ENCODE measurements around the gene EPS15. TPM values are rescaled to one million over a fixed set of nuclear protein-coding genes. Genes with fewer than 3 reads are reported as not detected.
A peak's percentile ranks its signal among the peaks of the same experiment; 100 is the strongest.
"Not testable (repeated sequence)": the region's sequence is repeated elsewhere in the genome, so short reads cannot be mapped to it uniquely, and the experiment has no call there.

Gene EPS15
- total RNA-seq, 3 donors from 2014 or later = 39.7 to 51.8 (median 51.4) TPM

DNA sequence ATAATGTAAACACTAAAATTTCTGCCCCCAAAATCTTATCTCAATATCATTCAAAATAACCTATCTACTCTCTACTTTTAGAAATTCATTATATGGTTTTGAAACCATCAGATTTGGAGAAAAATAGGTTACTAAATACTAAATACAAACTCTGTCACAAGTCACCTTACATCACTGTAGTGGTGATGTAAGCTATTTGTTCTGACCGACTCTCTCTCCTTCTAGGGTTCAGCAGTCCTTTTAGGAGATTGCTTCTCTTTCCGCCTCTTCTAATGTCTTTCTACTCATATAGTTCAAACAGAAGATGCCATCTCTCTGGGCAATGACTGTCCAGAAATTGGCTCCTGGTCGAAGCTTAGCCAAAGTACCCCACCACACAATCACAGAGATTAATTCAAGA is 93.1 kb downstream of the EPS15 start:
- Mint-ChIP-seq H3K4me3 (no peak overlapping the region), H3K4me1 (ENCODE audit: low read depth) (peaks cover 14% of the 10 kb centered on the region), H3K36me3 (ENCODE audit: insufficient read depth) (peaks cover 40% of the 10 kb centered on the region), H3K27me3 (ENCODE audit: low read depth) (no peaks in the 10 kb centered on the region), H3K9me3 (peaks cover 7% of the 10 kb centered on the region)
- DNase-seq = no peak
- ATAC-seq = no peak

DNA sequence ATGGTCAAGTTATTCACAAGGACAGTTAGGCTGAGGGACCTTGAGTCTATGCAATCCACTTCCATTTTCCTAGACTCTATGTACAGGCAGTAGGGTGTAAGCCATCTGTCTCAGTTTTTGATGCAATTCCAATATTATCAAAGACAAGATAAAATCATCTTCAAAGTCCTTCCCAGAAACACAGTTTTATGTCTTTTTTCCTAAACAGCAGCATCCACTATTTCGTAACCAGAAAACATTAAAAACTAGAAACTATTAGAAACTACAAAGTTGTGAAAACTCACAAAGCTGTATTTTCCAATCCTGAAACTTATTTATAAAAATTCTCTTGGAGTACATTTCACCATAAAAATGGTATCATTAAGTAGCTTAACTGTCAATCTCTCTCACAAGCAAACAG is 93.8 kb downstream of the EPS15 start:
- peaks cover 17% of the 10 kb centered on the region for H3K4me1 Mint-ChIP-seq (ENCODE audit: low read depth)
- DNase-seq (no peak), ATAC-seq (no peak)
- no peaks in the 10 kb centered on the region for H3K27me3 Mint-ChIP-seq (ENCODE audit: low read depth)
- peaks cover 46% of the 10 kb centered on the region for H3K36me3 Mint-ChIP-seq (ENCODE audit: insufficient read depth)
- H3K4me3 Mint-ChIP-seq = no peak overlapping the region
- peaks cover 7% of the 10 kb centered on the region for H3K9me3 Mint-ChIP-seq

DNA sequence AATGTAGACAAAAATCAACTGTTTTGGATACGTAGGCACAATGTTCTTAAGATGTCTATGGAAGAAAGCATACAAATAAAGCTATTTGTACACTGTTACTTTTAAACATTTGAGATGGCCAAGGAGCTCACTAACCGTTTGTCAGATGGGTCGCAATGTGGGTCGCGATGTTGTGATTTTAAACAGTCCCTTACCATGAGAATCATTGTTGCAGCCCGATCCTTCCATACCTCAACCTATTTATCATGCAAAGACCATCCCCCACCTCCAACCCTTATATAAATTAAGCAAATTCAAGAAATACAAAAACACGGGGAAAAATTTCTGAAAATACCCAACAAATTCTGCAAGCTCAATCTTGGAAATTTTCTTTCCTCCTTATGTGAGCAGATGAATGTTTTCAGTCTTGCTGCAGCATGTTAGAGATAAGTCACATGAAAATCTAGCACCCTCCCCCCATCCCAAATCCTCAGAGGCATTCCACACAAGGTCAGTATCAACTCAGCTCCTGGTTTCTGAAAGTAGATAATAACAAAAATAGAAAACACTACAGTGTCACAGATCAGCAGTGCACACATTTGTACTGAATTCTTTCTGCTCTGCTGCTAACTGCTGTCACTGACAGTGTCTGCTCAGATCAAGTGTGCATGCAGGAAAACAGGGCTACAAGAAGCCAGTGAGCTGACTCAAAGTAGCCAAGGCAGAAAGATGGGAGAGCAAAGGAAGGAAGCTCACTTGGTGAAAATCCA is 95.8 kb downstream of the EPS15 start:
- H3K27me3 Mint-ChIP-seq (ENCODE audit: low read depth) = no peaks in the 10 kb centered on the region
- H3K4me3 Mint-ChIP-seq = no peak overlapping the region
- H3K9me3 Mint-ChIP-seq = peaks cover 6% of the 10 kb centered on the region
- ATAC-seq = no peak
- H3K4me1 Mint-ChIP-seq (ENCODE audit: low read depth) = peaks cover 17% of the 10 kb centered on the region
- H3K36me3 Mint-ChIP-seq (ENCODE audit: insufficient read depth) = peaks cover 54% of the 10 kb centered on the region
- no peak for DNase-seq

DNA sequence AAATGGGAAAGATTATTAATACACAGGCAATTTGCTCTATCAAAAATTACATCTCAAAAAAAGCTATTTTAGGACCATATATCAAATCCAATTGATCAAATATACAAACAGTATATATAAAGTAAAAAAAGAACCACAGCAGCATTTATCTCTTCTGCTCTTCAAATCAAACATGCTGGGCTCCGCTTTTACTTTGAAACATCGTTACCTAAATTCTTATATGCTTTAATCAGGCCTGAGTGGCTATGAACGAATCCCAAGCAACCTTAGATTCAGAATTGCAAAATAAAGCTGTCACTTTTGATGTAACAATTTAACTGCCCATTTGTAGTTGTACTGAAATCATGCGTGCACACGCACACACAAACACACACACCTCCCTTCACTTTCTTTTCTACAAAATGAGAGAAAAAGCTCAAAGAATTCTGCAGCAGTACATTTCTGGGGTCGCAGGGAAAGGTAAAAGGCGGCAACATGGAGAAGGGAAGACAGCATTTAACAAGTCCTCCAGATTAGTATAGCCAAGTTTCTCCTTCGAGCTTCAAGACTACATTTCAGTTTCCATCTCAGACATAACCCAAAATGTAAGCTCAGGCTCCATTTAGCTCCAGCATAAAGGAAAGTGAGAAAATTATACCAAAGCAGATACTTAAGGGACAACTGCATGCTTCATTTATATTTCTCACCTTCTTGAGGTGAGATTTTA is 96.5 kb downstream of the EPS15 start:
- no peak for ATAC-seq
- H3K4me1 Mint-ChIP-seq (ENCODE audit: low read depth) = peaks cover 21% of the 10 kb centered on the region
- no peak overlapping the region for H3K4me3 Mint-ChIP-seq
- no peak for DNase-seq
- no peaks in the 10 kb centered on the region for H3K9me3 Mint-ChIP-seq
- H3K27me3 Mint-ChIP-seq (ENCODE audit: low read depth) = no peaks in the 10 kb centered on the region
- H3K36me3 Mint-ChIP-seq (ENCODE audit: insufficient read depth) = peaks cover 54% of the 10 kb centered on the region

DNA sequence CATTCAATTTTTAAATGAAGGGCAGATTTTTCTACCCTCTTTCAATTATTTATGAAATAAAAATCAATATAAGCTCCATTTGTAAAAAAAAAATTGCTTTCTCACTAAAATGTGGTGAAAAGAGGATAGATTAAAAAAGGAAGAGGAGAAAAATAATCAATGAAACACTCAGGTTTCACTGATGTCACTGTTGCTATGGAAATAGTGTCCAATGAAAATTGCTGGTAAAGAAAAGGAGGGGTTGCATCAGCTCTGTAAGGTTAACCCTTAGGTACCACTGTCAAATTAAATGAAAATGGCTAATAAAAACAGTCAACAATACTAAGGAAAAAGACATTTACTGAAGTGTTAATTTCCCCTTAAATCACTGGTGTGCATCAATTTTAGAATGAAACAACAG is 97.1 kb downstream of the EPS15 start:
- ATAC-seq = peak in 1 of 2 donors; percentile 73
- DNase-seq = no peak
- peaks cover 21% of the 10 kb centered on the region for H3K4me1 Mint-ChIP-seq (ENCODE audit: low read depth)
- H3K36me3 Mint-ChIP-seq (ENCODE audit: insufficient read depth) = peaks cover 50% of the 10 kb centered on the region
- peak overlapping the region; percentile 67 for H3K4me3 Mint-ChIP-seq
- no peaks in the 10 kb centered on the region for H3K9me3 Mint-ChIP-seq
- H3K27me3 Mint-ChIP-seq (ENCODE audit: low read depth) = no peaks in the 10 kb centered on the region

DNA sequence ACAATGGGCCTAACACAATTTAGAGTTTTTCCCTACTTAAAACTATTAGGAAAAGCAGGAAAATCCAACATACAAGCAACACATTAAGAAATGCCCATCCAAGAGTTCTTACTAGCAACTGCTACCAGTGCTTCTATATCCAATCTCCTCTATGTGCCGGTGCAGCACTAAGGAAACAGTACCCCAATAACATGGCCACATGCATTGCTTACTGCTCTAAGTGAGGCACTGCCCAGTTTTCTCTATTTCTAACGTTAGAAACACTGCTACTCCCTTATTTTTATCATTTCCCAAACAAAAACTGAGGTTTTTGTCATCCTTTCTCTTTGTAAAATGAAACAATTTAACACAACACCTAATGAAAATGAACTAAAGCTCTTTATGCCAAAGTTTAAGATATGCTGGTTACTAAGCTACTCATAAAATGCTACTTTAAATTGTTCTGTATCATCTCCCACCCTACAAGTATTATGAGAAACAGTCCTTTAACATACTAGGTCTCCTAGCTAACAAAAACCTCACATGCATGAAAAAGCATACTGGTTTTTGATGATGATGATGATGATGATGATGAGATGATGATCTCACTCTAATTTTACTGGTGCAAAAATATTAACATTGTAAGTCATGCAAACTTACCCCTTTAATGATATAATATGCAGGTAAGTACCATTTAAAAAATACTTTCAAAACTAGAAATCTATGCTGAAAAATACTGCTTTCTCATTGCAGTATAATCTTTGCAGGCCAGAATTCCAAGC is 98.0 kb downstream of the EPS15 start:
- peak overlapping the region; percentile 37 for H3K4me3 Mint-ChIP-seq
- peaks cover 46% of the 10 kb centered on the region for H3K36me3 Mint-ChIP-seq (ENCODE audit: insufficient read depth)
- DNase-seq = no peak
- H3K27me3 Mint-ChIP-seq (ENCODE audit: low read depth) = no peaks in the 10 kb centered on the region
- peaks cover 21% of the 10 kb centered on the region for H3K4me1 Mint-ChIP-seq (ENCODE audit: low read depth)
- no peak for ATAC-seq
- H3K9me3 Mint-ChIP-seq = no peaks in the 10 kb centered on the region

DNA sequence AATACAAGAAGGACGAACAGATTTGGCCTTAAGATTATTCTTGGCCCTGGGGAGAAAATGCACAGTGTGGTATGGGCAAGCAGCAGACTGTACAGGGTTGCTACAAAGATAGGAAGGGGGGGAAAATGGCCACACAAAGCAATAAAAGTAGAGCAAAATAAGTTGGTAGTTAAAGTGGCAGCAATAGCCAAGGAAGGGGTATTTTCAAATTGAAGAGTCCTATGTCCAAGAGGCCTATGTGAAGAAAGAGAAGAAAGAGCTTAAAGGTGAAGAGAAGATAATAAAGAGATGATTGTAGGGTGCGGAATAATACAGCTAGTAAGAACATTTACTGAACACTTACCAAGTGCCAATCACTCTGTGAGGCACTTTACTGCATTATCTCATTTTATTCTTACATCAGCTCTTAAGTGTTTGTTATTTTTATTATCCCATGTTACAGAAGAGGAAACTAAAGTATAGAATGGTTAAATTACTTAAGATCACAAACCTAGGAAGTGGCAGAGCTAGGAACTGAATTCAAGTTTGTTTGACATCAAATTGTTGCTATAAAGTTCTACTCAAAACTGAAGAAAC is 100.6 kb downstream of the EPS15 start:
- no peaks in the 10 kb centered on the region for H3K27me3 Mint-ChIP-seq (ENCODE audit: low read depth)
- H3K36me3 Mint-ChIP-seq (ENCODE audit: insufficient read depth) = peaks cover 41% of the 10 kb centered on the region
- ATAC-seq (no peak), DNase-seq (no peak)
- peaks cover 21% of the 10 kb centered on the region for H3K4me1 Mint-ChIP-seq (ENCODE audit: low read depth)
- no peaks in the 10 kb centered on the region for H3K9me3 Mint-ChIP-seq
- H3K4me3 Mint-ChIP-seq = no peak overlapping the region

DNA sequence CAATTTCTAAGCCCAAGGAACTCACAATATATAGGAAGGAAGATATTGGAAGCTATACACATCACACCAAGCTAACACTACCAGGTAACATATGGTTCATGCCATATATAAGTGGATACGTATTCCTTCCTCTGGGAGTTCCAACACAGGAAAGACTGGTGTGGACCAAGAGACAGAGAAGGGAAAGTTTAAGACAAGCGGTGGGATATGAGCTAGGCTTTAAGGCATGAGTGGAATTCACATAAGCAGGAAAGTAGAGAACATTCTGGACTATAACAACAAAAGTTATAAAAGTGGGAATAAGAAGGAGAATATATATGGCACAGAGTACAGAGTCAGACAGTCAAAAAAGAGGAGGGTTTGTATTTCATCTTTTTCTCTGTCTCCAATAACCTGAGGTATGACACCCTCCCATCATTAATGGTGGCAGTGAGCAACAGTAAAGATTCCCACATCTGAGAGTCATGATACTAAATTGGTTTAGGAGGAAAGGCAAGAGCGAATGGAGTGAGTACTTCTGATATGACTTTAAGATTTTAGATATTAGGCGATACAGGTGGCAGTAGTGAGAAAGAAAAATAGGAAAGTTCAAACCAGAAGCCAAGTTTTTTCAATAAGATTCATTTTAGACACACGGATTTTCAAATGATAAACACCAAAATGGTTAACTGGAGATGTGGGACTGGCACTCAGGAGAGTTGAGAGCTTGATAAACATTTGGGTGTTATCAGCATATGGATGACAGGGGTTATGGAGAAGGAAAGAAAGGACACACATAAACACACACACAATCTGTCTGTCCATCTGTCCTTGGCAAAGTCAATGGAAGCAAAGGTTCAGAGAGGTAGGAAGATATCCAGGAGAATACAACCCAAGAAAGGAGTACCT is 101.3 kb downstream of the EPS15 start:
- Mint-ChIP-seq H3K36me3 (ENCODE audit: insufficient read depth) (peaks cover 46% of the 10 kb centered on the region), H3K4me1 (ENCODE audit: low read depth) (peaks cover 21% of the 10 kb centered on the region)

DNA sequence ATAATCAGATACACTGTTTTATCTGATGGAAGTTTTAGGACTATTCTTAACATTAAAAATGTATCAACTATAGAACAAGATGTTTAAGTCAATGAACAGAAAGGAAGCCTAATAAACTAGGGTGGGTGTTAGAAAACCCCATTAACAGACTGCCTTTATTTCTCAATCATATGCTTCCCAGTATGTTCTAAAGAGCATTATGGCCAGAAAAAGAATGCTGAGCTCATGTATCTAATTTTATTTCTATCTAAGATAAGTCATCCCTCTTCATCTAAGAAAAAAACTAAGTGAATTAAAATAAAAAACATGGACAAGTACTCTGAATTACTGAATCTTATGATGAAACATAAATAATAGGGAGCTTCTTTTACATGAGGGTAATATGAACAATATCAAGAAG is 102.2 kb downstream of the EPS15 start:
- Mint-ChIP-seq H3K27me3 (ENCODE audit: low read depth) (no peaks in the 10 kb centered on the region), H3K9me3 (no peaks in the 10 kb centered on the region), H3K4me3 (no peak overlapping the region), H3K4me1 (ENCODE audit: low read depth) (peaks cover 19% of the 10 kb centered on the region), H3K36me3 (ENCODE audit: insufficient read depth) (peaks cover 51% of the 10 kb centered on the region)
- ATAC-seq = no peak
- no peak for DNase-seq

More for the DNA sequence above, 101.3 kb downstream of the EPS15 start:
- Mint-ChIP-seq H3K9me3 (no peaks in the 10 kb centered on the region), H3K27me3 (ENCODE audit: low read depth) (no peaks in the 10 kb centered on the region), H3K4me3 (no peak overlapping the region)
- no peak for DNase-seq
- ATAC-seq = no peak

DNA sequence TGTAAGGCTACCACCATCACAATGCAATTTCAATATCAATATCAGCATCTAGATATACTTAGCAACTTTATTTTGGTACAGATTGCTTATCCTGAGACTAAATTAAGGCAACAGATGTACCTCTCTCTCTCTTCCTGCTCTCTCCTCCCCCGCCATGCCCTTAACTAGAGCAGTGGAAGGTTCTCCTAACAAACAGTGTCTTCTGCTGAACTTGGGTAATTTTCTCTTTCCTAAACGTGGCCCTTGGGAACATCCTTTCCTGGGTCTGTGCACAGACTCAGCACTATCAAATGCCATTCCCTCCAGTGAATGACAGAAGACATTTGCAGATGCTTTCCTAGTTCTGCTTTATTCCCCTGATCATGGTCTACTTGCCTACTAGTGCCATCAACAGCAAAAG is 103.1 kb downstream of the EPS15 start:
- DNase-seq = no peak
- Mint-ChIP-seq H3K27me3 (ENCODE audit: low read depth) (no peaks in the 10 kb centered on the region), H3K4me1 (ENCODE audit: low read depth) (peaks cover 13% of the 10 kb centered on the region), H3K36me3 (ENCODE audit: insufficient read depth) (peaks cover 47% of the 10 kb centered on the region), H3K9me3 (no peaks in the 10 kb centered on the region), H3K4me3 (no peak overlapping the region)
- ATAC-seq = no peak

DNA sequence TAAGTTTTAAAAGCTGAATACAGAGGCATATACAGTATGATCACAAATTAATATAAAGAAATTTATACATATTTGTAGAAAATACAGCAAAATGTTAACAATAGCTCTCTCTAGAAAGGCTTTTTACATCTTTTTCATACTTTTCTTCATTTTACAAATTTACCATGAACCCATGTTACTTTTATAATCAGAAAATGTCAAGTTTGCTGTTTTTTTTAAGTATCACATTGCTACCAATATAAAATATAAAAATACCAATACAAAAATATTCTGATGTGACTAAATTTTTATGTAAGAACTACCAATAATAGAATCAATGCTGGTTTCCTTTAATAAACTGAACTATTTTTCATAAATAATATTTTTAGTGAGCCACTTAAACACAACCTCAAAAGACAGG is 104.3 kb downstream of the EPS15 start:
- no peaks in the 10 kb centered on the region for H3K27me3 Mint-ChIP-seq (ENCODE audit: low read depth)
- H3K4me3 Mint-ChIP-seq = no peak overlapping the region
- DNase-seq (no peak), ATAC-seq (no peak)
- peaks cover 40% of the 10 kb centered on the region for H3K36me3 Mint-ChIP-seq (ENCODE audit: insufficient read depth)
- H3K4me1 Mint-ChIP-seq (ENCODE audit: low read depth) = peaks cover 7% of the 10 kb centered on the region
- no peaks in the 10 kb centered on the region for H3K9me3 Mint-ChIP-seq

DNA sequence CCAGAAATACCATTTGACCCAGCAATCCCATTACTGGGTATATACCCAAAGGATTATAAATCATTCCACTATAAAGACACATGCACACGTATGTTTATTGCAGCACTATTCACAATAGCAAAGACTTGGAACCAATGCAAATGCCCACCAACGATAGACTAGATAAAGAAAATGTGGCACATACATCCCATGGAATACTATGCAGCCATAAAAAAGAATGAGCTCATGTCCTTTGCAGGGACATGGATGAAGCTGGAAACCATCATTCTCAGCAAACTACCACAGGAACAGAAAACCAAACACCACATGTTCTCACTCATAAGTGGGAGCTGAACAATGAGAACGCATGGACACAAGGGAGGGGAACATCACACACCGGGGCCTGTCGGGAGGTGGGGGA is 107.2 kb downstream of the EPS15 start:
- H3K4me3 Mint-ChIP-seq, H3K9me3 Mint-ChIP-seq: not testable (repeated sequence)

DNA sequence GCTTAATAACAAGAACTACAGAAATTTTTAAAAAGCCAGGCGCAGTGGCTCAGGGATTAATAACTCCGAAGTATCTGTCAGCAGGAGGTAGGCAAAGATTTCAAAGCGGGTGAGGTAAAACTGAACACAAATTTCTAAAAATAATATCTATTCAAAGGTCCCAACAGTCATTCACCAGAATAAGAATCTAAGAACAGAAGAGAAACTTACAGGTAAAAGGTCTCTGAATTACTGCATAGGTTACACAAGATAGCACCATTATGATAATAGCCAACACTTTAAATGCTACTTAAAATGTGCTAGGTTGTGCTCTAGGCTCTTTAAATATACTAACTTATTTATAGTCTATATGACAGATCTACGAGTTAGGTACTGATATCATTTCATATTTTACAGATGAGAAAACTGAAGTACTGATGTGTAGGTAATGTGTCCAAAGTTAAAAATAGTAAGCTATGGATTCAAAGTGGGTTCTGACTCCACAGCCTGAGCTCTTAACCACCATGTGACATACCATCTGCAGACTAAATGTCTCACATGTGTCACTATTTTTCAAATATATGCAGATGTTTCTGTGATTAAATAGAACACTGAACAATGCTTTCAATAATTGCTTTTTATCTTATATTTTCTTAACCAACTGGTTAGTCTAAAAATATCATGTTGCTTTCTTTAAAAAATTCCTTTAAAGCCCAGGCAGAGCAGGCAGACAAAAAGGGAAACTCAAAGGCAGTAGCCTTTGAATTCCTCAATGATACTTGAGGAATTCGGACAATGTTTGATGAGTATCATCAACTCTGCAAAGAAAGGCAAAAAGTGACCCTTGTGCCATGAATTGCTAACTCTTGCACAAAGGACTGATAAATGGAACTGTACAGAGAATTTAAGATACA is 108.3 kb downstream of the EPS15 start:
- ATAC-seq (no peak), DNase-seq (no peak)
- Mint-ChIP-seq H3K36me3 (ENCODE audit: insufficient read depth) (peaks cover 41% of the 10 kb centered on the region), H3K4me1 (ENCODE audit: low read depth) (peaks cover 1% of the 10 kb centered on the region), H3K4me3 (no peak overlapping the region), H3K27me3 (ENCODE audit: low read depth) (no peaks in the 10 kb centered on the region), H3K9me3 (no peaks in the 10 kb centered on the region)

More for the DNA sequence above, 107.2 kb downstream of the EPS15 start:
- not testable (repeated sequence) for H3K27me3 Mint-ChIP-seq (ENCODE audit: low read depth); H3K4me1 Mint-ChIP-seq (ENCODE audit: low read depth); ATAC-seq; DNase-seq
- H3K36me3 Mint-ChIP-seq (ENCODE audit: insufficient read depth) = peaks cover 39% of the 10 kb centered on the region

Data from activated T-cell treated with anti-CD3 and anti-CD28 coated beads, Interleukin-2, amount 50 U/mL, for 4 hours (primary cell).